Lung (tissue), 12 donors: ENCODE data around the gene GALNT9. TPM values are rescaled to one million over a fixed set of nuclear protein-coding genes. Genes with fewer than 3 reads are reported as not detected.

Experiments used
- ATAC-seq: fragments of 200-7000 bp; cut with Tn5 transposase; one replicate; pipeline ENCODE4 v1.9.1; 2020; ENCODE audit warnings: moderate number of reproducible peaks; ENCODE audit not compliant: insufficient read depth, low FRiP score
- DNase-seq, 3 donors: peaks; one replicate each; pipeline ENCODE4 v3.0.0-alpha.2; 2013 to 2017
- H3K27ac ChIP-seq, 2 donors: one replicate each; pipeline ENCODE4 v1.5.1; 2013; ENCODE audit warnings: mild to moderate bottlenecking in 2 of 2, moderate library complexity in 2 of 2, control low read depth in 1 of 2, inconsistent platforms in 1 of 2, low read depth in 1 of 2, low read length in 1 of 2
- H3K27me3 ChIP-seq, 3 donors: one replicate each; pipeline ENCODE4 v1.5.1; 2013; ENCODE audit warnings: low read length in 2 of 3; ENCODE audit not compliant: control insufficient read depth in 3 of 3, insufficient read depth in 3 of 3
- H3K36me3 ChIP-seq, 4 donors: one replicate each; pipeline ENCODE4 v1.5.1; 2013; ENCODE audit warnings: low read length in 4 of 4, mild to moderate bottlenecking in 1 of 4, moderate library complexity in 1 of 4; ENCODE audit not compliant: control insufficient read depth in 4 of 4, insufficient read depth in 4 of 4
- H3K4me1 ChIP-seq, 5 donors: one replicate each; pipeline ENCODE4 v1.5.1; 2013; ENCODE audit warnings: low read length in 5 of 5, mild to moderate bottlenecking in 2 of 5, moderate library complexity in 1 of 5; ENCODE audit not compliant: control insufficient read depth in 5 of 5, insufficient read depth in 5 of 5
- H3K4me3 ChIP-seq: one replicate; pipeline ENCODE4 v1.5.1; 2013; ENCODE audit warnings: mild to moderate bottlenecking, control low read depth, moderate library complexity
- H3K9ac ChIP-seq, 2 donors: one replicate each; pipeline ENCODE4 v1.5.1; 2013; ENCODE audit warnings: low read length in 2 of 2, control low read depth in 1 of 2; ENCODE audit not compliant: insufficient read depth in 1 of 2
- H3K9me3 ChIP-seq, 4 donors: one replicate each; pipeline ENCODE4 v1.5.1; 2013; ENCODE audit warnings: low read length in 3 of 4, mild to moderate bottlenecking in 1 of 4, moderate library complexity in 1 of 4; ENCODE audit not compliant: control insufficient read depth in 4 of 4, insufficient read depth in 3 of 4
- WGBS, 2 donors: extraction: QIAGEN DNeasy Blood & Tissue Kit; methylation state at CpG; one replicate each; pipeline ENCODE4 v1.1.7; 2013; 5-methylcytosine and 5-hydroxymethylcytosine counted together
- polyA plus RNA-seq, 2 donors: library from polyadenylated mRNA; stranded (reverse); fragments of 200-250 nt; gene quantifications; one replicate each; pipeline ENCODE4 v1.2.1, GENCODE V29; 2013
- total RNA-seq, 2 donors: library from RNA; depleted of rRNA in 1 of 2; stranded (reverse); fragments of >200 nt in 1 of 2; gene quantifications; one replicate each; pipeline ENCODE4 v1.2.1, GENCODE V29; 2014 to 2021
- TF ChIP-seq, protein P1 (sequence below): IDR thresholded peaks from 2 replicates; pipeline ENCODE4 v1.5.1; 2012; ENCODE audit warnings: mild to moderate bottlenecking; ENCODE audit errors: control extremely low read depth, extremely low read depth
- donor health status: control.
- donor health status: control.
- donor health status: Bipolar disorder and iron deficiency.
- donor health status: healthy.
- donor health status: DM: yes; HTN: yes; CAD: no.

GALNT9 gene
- total and polyA plus RNA-seq, 4 donors, result 0.13 to 1.7 (median 0.79) TPM

DNA sequence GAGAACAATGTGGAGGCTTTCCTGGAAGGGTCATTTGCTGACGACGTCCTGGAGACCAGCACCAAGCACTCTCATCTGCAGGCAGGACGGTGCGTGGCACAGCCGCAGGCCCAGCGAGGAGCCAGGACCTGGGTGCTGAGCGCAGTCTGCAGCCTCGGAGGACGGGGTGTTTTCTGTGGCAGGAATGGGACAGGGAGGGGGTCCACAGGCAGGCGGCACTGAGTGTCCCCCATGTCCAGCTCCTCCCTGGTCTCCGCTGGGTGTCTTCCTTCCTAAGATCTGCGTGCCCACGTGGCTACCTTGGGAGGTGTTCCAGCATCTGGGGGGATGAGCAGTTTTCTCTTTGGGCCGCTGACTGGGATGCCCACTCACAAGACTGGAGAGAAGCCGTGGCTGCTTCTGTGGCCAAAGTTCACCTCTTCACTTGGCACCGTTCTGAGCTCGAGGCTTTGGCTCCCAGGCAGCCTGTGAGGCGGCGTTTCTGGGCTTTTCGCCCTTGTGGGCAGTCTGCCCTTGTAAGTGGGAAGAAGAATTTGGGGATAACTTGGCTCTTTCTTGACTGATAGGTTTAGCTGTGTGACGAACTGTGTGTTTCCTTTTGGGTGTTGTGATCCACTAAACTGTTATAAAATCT lies 112.9 kb downstream of the GALNT9 start:
- TF ChIP-seq, protein P1, sequence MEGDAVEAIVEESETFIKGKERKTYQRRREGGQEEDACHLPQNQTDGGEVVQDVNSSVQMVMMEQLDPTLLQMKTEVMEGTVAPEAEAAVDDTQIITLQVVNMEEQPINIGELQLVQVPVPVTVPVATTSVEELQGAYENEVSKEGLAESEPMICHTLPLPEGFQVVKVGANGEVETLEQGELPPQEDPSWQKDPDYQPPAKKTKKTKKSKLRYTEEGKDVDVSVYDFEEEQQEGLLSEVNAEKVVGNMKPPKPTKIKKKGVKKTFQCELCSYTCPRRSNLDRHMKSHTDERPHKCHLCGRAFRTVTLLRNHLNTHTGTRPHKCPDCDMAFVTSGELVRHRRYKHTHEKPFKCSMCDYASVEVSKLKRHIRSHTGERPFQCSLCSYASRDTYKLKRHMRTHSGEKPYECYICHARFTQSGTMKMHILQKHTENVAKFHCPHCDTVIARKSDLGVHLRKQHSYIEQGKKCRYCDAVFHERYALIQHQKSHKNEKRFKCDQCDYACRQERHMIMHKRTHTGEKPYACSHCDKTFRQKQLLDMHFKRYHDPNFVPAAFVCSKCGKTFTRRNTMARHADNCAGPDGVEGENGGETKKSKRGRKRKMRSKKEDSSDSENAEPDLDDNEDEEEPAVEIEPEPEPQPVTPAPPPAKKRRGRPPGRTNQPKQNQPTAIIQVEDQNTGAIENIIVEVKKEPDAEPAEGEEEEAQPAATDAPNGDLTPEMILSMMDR, result no peak
- Histone ChIP-seq H3K4me3 (no peak overlapping the region), H3K27ac (no peak overlapping the region), H3K9me3 (peaks cover 0 to 5% (median 0%) of the 10 kb centered on the region in 4 donors), H3K4me1 (no peaks in the 10 kb centered on the region), H3K9ac (no peak overlapping the region), H3K36me3 (no peaks in the 10 kb centered on the region), H3K27me3 (no peaks in the 10 kb centered on the region)
- ATAC-seq, result no peak
- 69 to 75% methylated on average over 20 to 21 of the region's 21 CpGs for WGBS, 2 donors
- no peak for DNase-seq

DNA sequence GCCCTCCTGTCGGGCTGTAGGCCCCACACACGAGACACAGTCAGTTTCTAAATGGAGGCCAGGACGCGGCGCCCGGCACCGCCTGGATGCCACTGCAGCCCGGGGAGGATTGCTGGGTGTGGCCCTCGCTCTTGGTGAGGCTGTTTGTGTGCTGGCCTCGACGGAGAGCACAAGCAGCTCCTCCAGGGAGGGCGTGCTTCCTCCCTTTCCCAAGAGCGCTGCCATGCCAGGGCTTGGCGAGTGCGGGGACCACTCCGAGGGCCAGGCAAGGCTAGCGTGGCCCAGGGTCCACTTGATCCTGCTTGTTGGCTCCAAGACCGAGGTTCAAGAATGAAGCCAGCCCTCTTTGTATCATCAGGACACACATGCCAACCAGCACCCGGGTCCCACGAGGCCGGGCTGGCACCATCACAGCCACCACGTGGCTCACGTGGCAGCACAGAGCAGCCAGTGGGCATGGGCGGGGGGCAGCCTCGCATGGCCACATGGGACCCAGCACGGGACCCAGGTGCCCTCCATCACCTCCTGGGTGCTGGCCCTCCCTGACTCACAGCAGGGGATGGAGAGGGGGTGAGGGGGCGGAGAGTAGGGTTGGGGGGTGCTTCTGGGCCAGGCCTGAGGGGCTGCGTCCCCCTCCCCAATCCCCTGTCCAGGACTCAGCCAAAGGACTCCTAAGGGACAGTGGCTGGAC lies 113.9 kb downstream of the GALNT9 start:
- DNase-seq (no peak), ATAC-seq (no peak)
- H3K4me1 ChIP-seq, result no peaks in the 10 kb centered on the region
- no peaks in the 10 kb centered on the region for H3K36me3 ChIP-seq
- TF ChIP-seq, protein P1, result no peak
- H3K4me3 ChIP-seq, result no peak overlapping the region
- H3K9me3 ChIP-seq, result peaks cover 0 to 4% (median 0%) of the 10 kb centered on the region in 4 donors
- no peaks in the 10 kb centered on the region for H3K27me3 ChIP-seq
- H3K9ac ChIP-seq, result no peak overlapping the region
- WGBS, 2 donors, result 74 to 79% methylated on average over 28 of the region's 28 CpGs
- no peak overlapping the region for H3K27ac ChIP-seq

- Histone ChIP-seq H3K9ac (no peak overlapping the region), H3K27ac (no peak overlapping the region), H3K4me3 (no peak overlapping the region), H3K27me3 (no peaks in the 10 kb centered on the region), H3K4me1 (no peaks in the 10 kb centered on the region), H3K9me3 (peaks cover 0 to 3% (median 0%) of the 10 kb centered on the region in 4 donors), H3K36me3 (no peaks in the 10 kb centered on the region)
- DNase-seq (no peak), ATAC-seq (no peak)
- WGBS, 2 donors, result 57 to 61% methylated on average over 22 of the region's 22 CpGs
- TF ChIP-seq, protein P1, result no peak
Observed at GRCh38 chr12:132214891-132215290, 114.5 kb downstream of the GALNT9 start.

DNA sequence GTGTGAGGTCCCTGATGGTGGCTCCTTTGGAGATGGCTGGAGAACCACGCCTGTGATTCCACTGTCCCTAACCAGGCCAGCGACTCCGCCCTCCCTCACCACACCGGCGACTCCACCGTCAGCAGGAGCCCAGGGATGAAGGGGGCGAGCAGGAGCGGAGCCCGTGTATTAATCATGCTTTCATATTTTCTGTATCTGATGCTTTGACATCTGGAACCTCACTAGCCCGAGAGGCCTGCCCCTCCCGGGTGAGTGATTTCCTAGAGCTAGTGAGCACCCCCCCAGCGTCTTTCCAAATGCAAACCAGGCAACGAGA lies 115.3 kb downstream of the GALNT9 start:
- DNase-seq, result no peak

More for the DNA sequence above, 115.3 kb downstream of the GALNT9 start:
- H3K27ac ChIP-seq, result no peak overlapping the region
- no peaks in the 10 kb centered on the region for H3K36me3 ChIP-seq
- WGBS, 2 donors, result 80 to 83% methylated on average over 13 of the region's 13 CpGs
- TF ChIP-seq, protein P1, result no peak
- no peaks in the 10 kb centered on the region for H3K4me1 ChIP-seq
- H3K27me3 ChIP-seq, result no peaks in the 10 kb centered on the region
- no peak overlapping the region for H3K9ac ChIP-seq
- no peak overlapping the region for H3K4me3 ChIP-seq
- no peak for ATAC-seq
- peaks cover 0 to 3% (median 0%) of the 10 kb centered on the region in 4 donors for H3K9me3 ChIP-seq
